ENCODE measurements around the gene CEBPZOS. TPM values are rescaled to one million over a fixed set of nuclear protein-coding genes. Genes with fewer than 3 reads are reported as not detected.

The CEBPZOS gene
- total RNA-seq (10 to 100 TPM; 28.9 to 30.3 TPM), polyA plus RNA-seq (10 to 100 TPM; 19.5 to 59.4 TPM)
- long read RNA-seq, donor 1, partial matches to known transcripts, result 80 of 112 reads
- long read RNA-seq, donor 1, other reads (novel, unspliced or antisense), result 26 of 112 reads
- long read RNA-seq, donor 2, transcript CEBPZOS-204 (5 exons, 3,158 nt), result major isoform, 5 of 90 reads
- long read RNA-seq, donor 2, partial matches to known transcripts, result 83 of 90 reads
- long read RNA-seq, donor 2, other reads (novel, unspliced or antisense), result 0 of 90 reads
- long read RNA-seq, donor 3, partial matches to known transcripts, result 0 of 7 reads
- long read RNA-seq, donor 3, other reads (novel, unspliced or antisense), result 0 of 7 reads
- long read RNA-seq, donor 4, partial matches to known transcripts, result 47 of 73 reads
- long read RNA-seq, donor 4, other reads (novel, unspliced or antisense), result 21 of 73 reads
- long read RNA-seq, donor 5, transcript CEBPZOS-204 (5 exons, 3,158 nt), result major isoform, 10 of 14 reads
- long read RNA-seq, donor 5, partial matches to known transcripts, result 0 of 14 reads
- long read RNA-seq, donor 5, other reads (novel, unspliced or antisense), result 0 of 14 reads

- no peak for TF ChIP-seq CTCF (IDR thresholded peaks at IDR 0.05; ENCODE audit: control extremely low read depth, extremely low read depth)
- ATAC-seq (ENCODE audit: insufficient read depth, low FRiP score), result peak; percentile 87
- WGBS, 2 donors, result 0 to 1% methylated on average over 72 of the region's 72 CpGs
Measured at GRCh38 chr2:37196320-37197195, at the start of gene CEBPZOS. Gene CEBPZOS, plus strand, starts transcription at chr2:37196496. Its CDS starts 3,209 bp downstream, at chr2:37199705.

GRCh38 chr2:37148325-37148724, 48.0 kb upstream of the CEBPZOS start:
- no peak for TF ChIP-seq CTCF (IDR thresholded peaks at IDR 0.05; ENCODE audit: control extremely low read depth, extremely low read depth)
- Histone ChIP-seq H3K4me3 (no peak overlapping the region), H3K9me3 (ENCODE audit: control insufficient read depth in 4 of 4, insufficient read depth in 3 of 4, low read length in 3 of 4) (no peaks in the 10 kb centered on the region), H3K4me1 (ENCODE audit: control insufficient read depth in 5 of 5, insufficient read depth in 5 of 5, low read length in 5 of 5) (no peaks in the 10 kb centered on the region), H3K9ac (ENCODE audit: insufficient read depth in 1 of 2, low read length in 2 of 2) (no peak overlapping the region), H3K27me3 (ENCODE audit: control insufficient read depth in 3 of 3, insufficient read depth in 3 of 3, low read length in 2 of 3) (no peaks in the 10 kb centered on the region), H3K27ac (ENCODE audit: low read depth in 1 of 2, low read length in 1 of 2) (no peak overlapping the region), H3K36me3 (ENCODE audit: control insufficient read depth in 4 of 4, insufficient read depth in 4 of 4, low read length in 4 of 4) (peaks cover 12 to 21% (median 16%) of the 10 kb centered on the region in 4 donors)
- ATAC-seq (ENCODE audit: insufficient read depth, low FRiP score) (no peak), DNase-seq (no peak)
- 92 to 95% methylated on average over 7 of the region's 7 CpGs for WGBS, 2 donors

More at GRCh38 chr2:37196320-37197195, at the start of gene CEBPZOS:
- peak; percentile 88 to 90 (median 89) for DNase-seq
- Histone ChIP-seq H3K4me3 (peak within 1 kb of the TSS; percentile 99), H3K27me3 (ENCODE audit: control insufficient read depth in 3 of 3, insufficient read depth in 3 of 3, low read length in 2 of 3) (peaks cover 0 to 4% (median 0%) of the 10 kb centered on the region in 3 donors), H3K9ac (ENCODE audit: insufficient read depth in 1 of 2, low read length in 2 of 2) (peak within 1 kb of the TSS; percentile 58 to 84), H3K36me3 (ENCODE audit: control insufficient read depth in 4 of 4, insufficient read depth in 4 of 4, low read length in 4 of 4) (peaks cover 0 to 8% (median 5%) of the 10 kb centered on the region in 4 donors), H3K27ac (ENCODE audit: low read depth in 1 of 2, low read length in 1 of 2) (peak within 1 kb of the TSS; percentile 95 to 98), H3K9me3 (ENCODE audit: control insufficient read depth in 4 of 4, insufficient read depth in 3 of 4, low read length in 3 of 4) (peaks cover 0 to 3% (median 0%) of the 10 kb centered on the region in 4 donors), H3K4me1 (ENCODE audit: control insufficient read depth in 5 of 5, insufficient read depth in 5 of 5, low read length in 5 of 5) (peaks cover 0 to 5% (median 0%) of the 10 kb centered on the region in 5 donors)

GRCh38 chr2:37149626-37150322, 46.5 kb upstream of the CEBPZOS start:
- Histone ChIP-seq H3K9ac (ENCODE audit: insufficient read depth in 1 of 2, low read length in 2 of 2) (no peak overlapping the region), H3K9me3 (ENCODE audit: control insufficient read depth in 4 of 4, insufficient read depth in 3 of 4, low read length in 3 of 4) (no peaks in the 10 kb centered on the region), H3K27ac (ENCODE audit: low read depth in 1 of 2, low read length in 1 of 2) (no peak overlapping the region), H3K36me3 (ENCODE audit: control insufficient read depth in 4 of 4, insufficient read depth in 4 of 4, low read length in 4 of 4) (peaks cover 5 to 18% (median 14%) of the 10 kb centered on the region in 4 donors), H3K4me1 (ENCODE audit: control insufficient read depth in 5 of 5, insufficient read depth in 5 of 5, low read length in 5 of 5) (no peaks in the 10 kb centered on the region), H3K27me3 (ENCODE audit: control insufficient read depth in 3 of 3, insufficient read depth in 3 of 3, low read length in 2 of 3) (no peaks in the 10 kb centered on the region), H3K4me3 (no peak overlapping the region)
- WGBS, 2 donors, result 54 to 55% methylated on average over 6 of the region's 6 CpGs
- DNase-seq (no peak), ATAC-seq (ENCODE audit: insufficient read depth, low FRiP score) (no peak)
- no peak for TF ChIP-seq CTCF (IDR thresholded peaks at IDR 0.05; ENCODE audit: control extremely low read depth, extremely low read depth)

Data from lung (tissue), 16 donors.